NB4 (cell line): ENCODE data around the gene TDG.

Experiments used
- CTCF ChIP-seq: IDR thresholded peaks from one replicate; pipeline ENCODE4 v1.5.1; 2012; ENCODE audit warnings: low read depth, low read length
- MAX ChIP-seq: IDR thresholded peaks from 2 replicates; pipeline ENCODE4 v1.6.1; 2011; ENCODE audit warnings: low read depth, low read length
- MYC ChIP-seq: IDR thresholded peaks from 2 replicates; pipeline ENCODE4 v1.6.1; 2011; ENCODE audit warnings: low read depth, low read length
- POLR2A ChIP-seq: IDR thresholded peaks from 2 replicates; pipeline ENCODE4 v1.6.1; 2011; ENCODE audit warnings: mild to moderate bottlenecking; ENCODE audit not compliant: insufficient read length; ENCODE audit errors: extremely low read depth

GRCh38 chr12:103917873-103918272 is 47.8 kb upstream of the TDG start:
- TF ChIP-seq CTCF (no peak), POLR2A (no peak), MAX (no peak), MYC (no peak)
